HUES48 (cell line): Measurements from ENCODE around the gene SEMA3C.

Experiments
- H3K27ac ChIP-seq: one replicate; pipeline ENCODE4 v1.7.0; 2013; ENCODE audit warnings: low read depth, low read length, inconsistent platforms
- H3K27me3 ChIP-seq: 2 replicates; pipeline ENCODE4 v1.6.1; 2013; ENCODE audit warnings: mild to moderate bottlenecking, low read length; ENCODE audit not compliant: control insufficient read depth, insufficient read depth
- H3K36me3 ChIP-seq: 2 replicates; pipeline ENCODE4 v1.6.1; 2013; ENCODE audit warnings: low read length; ENCODE audit not compliant: control insufficient read depth, insufficient read depth
- H3K4me1 ChIP-seq: 2 replicates; pipeline ENCODE4 v1.6.1; 2013; ENCODE audit warnings: mild to moderate bottlenecking, low read length; ENCODE audit not compliant: control insufficient read depth, insufficient read depth
- H3K4me3 ChIP-seq: 2 replicates; pipeline ENCODE4 v1.5.1; 2013; ENCODE audit warnings: mild to moderate bottlenecking, low read depth, low read length
- H3K9ac ChIP-seq: 2 replicates; pipeline ENCODE4 v1.6.1; 2013; ENCODE audit warnings: mild to moderate bottlenecking, low read depth, low read length, moderate library complexity
- H3K9me3 ChIP-seq: 2 replicates; pipeline ENCODE4 v1.6.1; 2013; ENCODE audit warnings: low read length; ENCODE audit not compliant: control insufficient read depth, insufficient read depth

SEMA3C gene

DNA sequence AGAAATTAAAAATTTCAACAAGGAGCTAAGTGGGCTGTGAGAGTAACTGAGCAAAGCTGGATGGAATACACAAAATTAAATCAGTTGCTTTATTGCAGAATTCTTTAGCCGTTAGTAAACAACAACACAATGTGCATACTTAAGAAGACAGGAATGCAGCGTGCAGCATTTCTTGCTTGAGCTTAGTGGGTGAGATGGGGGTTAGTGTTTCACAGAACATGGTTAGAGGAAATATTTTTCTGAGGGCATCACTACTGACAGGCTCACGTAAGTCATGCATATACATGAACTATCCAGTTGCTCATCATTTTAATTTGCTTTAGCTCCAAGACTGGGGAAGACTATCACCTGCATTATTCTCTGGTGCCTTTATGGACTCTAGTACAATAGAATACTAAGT, 199.6 kb downstream of the SEMA3C start:
- H3K36me3 ChIP-seq: no peaks in the 10 kb centered on the region
- H3K27me3 ChIP-seq: no peaks in the 10 kb centered on the region
- no peak overlapping the region for H3K9ac ChIP-seq
- H3K27ac ChIP-seq: no peak overlapping the region
- no peaks in the 10 kb centered on the region for H3K9me3 ChIP-seq
- no peak overlapping the region for H3K4me3 ChIP-seq
- peaks cover 37% of the 10 kb centered on the region for H3K4me1 ChIP-seq

DNA sequence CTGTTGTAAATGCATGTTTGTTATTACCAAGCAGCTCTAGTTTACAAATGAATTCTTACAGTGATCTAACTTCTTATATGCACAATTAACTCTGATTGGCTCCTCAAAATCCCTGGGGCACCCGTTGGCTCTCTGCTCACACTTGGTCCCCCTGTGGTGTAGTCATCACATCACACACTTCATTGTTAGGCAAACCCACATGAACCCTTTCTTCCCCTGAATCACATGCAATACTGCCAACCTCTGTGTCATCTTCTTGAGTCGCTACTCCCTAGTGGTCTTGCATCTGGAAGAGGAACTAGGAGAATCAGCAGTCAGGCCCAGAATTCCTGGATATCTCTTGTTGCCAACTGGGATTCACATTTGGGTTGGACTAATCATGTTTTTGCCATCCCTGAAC, 207.3 kb downstream of the SEMA3C start:
- H3K4me3 ChIP-seq: no peak overlapping the region
- H3K9me3 ChIP-seq: no peaks in the 10 kb centered on the region
- H3K27ac ChIP-seq: peak overlapping the region; percentile 20
- H3K4me1 ChIP-seq: peaks cover 6% of the 10 kb centered on the region; the same call in 1 of the 2 replicates
- no peaks in the 10 kb centered on the region for H3K27me3 ChIP-seq
- no peaks in the 10 kb centered on the region for H3K36me3 ChIP-seq
- H3K9ac ChIP-seq: no peak overlapping the region

GRCh38 chr7:80708123-80708522, 210.7 kb downstream of the SEMA3C start:
- H3K4me3 ChIP-seq: no peak overlapping the region
- H3K27ac ChIP-seq: no peak overlapping the region
- H3K36me3 ChIP-seq: no peaks in the 10 kb centered on the region
- H3K9ac ChIP-seq: no peak overlapping the region
- H3K27me3 ChIP-seq: no peaks in the 10 kb centered on the region
- H3K4me1 ChIP-seq: peaks cover 6% of the 10 kb centered on the region; the same call in 1 of the 2 replicates
- no peaks in the 10 kb centered on the region for H3K9me3 ChIP-seq

DNA sequence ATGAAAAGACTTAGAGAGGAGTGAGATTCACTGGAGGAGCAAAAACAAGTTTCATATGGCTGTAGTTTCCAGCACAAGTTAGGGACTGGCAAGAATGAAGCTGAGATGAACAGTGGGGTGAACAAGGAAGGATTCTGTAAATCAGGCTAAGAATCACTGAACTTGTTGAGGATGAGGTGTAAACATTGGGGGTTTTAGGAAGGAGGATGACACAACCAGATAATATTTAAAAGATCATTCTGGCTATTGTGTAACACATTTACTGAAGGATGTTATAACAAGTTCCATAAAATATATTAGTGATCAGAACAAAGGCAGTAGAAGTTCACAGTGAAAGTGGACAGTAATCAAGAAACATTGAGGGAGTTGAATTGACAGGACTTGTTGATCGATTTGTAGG, 211.5 kb downstream of the SEMA3C start:
- Histone ChIP-seq H3K4me1 (peaks cover 6% of the 10 kb centered on the region; the same call in 1 of the 2 replicates), H3K27ac (no peak overlapping the region), H3K9ac (no peak overlapping the region), H3K9me3 (no peaks in the 10 kb centered on the region), H3K4me3 (no peak overlapping the region), H3K36me3 (no peaks in the 10 kb centered on the region), H3K27me3 (no peaks in the 10 kb centered on the region)

- Histone ChIP-seq H3K9me3 (no peaks in the 10 kb centered on the region), H3K27me3 (no peaks in the 10 kb centered on the region), H3K4me1 (no peaks in the 10 kb centered on the region), H3K4me3 (no peak overlapping the region), H3K36me3 (no peaks in the 10 kb centered on the region), H3K27ac (no peak overlapping the region), H3K9ac (no peak overlapping the region)
Measured at GRCh38 chr7:80705130-80705781, 213.6 kb downstream of the SEMA3C start.

GRCh38 chr7:80703272-80703671, 215.6 kb downstream of the SEMA3C start:
- Histone ChIP-seq H3K4me1 (no peaks in the 10 kb centered on the region; the same call in 1 of the 2 replicates), H3K36me3 (no peaks in the 10 kb centered on the region), H3K9ac (no peak overlapping the region), H3K27ac (no peak overlapping the region), H3K4me3 (no peak overlapping the region), H3K9me3 (no peaks in the 10 kb centered on the region), H3K27me3 (no peaks in the 10 kb centered on the region)

DNA sequence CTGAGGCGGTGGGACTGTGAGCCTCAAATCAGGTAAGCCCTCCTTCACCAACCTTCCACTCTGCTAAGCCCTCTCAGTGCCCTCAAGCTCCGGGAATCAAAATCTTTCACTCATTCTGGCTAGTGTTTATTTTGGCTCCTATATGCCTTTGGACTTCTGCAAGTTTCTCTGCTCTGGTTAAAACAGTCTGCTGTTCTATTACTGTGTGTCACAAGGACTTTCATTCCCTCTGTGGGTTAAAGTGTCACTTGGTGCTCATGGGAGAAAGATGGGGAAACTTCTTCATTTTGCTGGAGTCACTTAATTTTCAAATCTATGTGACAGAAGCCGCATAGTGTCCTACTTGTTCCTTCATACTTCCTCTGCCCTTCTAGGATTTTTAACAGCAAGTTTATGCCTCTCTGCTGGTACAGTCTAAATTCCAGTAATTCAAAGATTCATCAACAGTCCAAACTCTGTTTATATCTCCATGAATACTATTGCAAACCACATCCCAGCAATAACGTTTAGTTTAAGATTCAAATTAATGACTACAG, 219.1 kb downstream of the SEMA3C start:
- Histone ChIP-seq H3K27ac (no peak overlapping the region), H3K9ac (no peak overlapping the region)

GRCh38 chr7:80699045-80699638, 219.7 kb downstream of the SEMA3C start:
- Histone ChIP-seq H3K27ac (no peak overlapping the region), H3K36me3 (no peaks in the 10 kb centered on the region), H3K9me3 (no peaks in the 10 kb centered on the region; the same call in 1 of the 2 replicates), H3K9ac (no peak overlapping the region), H3K4me3 (no peak overlapping the region), H3K27me3 (no peaks in the 10 kb centered on the region), H3K4me1 (no peaks in the 10 kb centered on the region; the same call in 1 of the 2 replicates)

More for the DNA sequence above, 219.1 kb downstream of the SEMA3C start:
- no peak overlapping the region for H3K4me3 ChIP-seq
- no peaks in the 10 kb centered on the region for H3K36me3 ChIP-seq
- no peaks in the 10 kb centered on the region for H3K27me3 ChIP-seq
- no peaks in the 10 kb centered on the region; the same call in 1 of the 2 replicates for H3K9me3 ChIP-seq
- H3K4me1 ChIP-seq: no peaks in the 10 kb centered on the region; the same call in 1 of the 2 replicates
